Fibroblast of lung (primary cell): ENCODE measurements around the gene UBTF.

ENCODE experiments used
- EZH2 ChIP-seq: IDR thresholded peaks from 2 replicates; pipeline ENCODE4 v1.5.1; 2012; ENCODE audit warnings: low read length, control low read depth, mild to moderate bottlenecking; ENCODE audit errors: missing control alignments
- TF ChIP-seq, protein P1 (sequence below), 2 donors: IDR thresholded peaks in 1 of 2; conservative IDR thresholded peaks in 1 of 2; 1 replicate in 1 of 2; 2 replicates in 1 of 2; pipeline ENCODE4 v1.5.1; 2011 to 2012; ENCODE audit warnings: low read length in 2 of 2, control low read depth in 1 of 2, inconsistent platforms in 1 of 2, low read depth in 1 of 2, mild to moderate bottlenecking in 1 of 2

DNA sequence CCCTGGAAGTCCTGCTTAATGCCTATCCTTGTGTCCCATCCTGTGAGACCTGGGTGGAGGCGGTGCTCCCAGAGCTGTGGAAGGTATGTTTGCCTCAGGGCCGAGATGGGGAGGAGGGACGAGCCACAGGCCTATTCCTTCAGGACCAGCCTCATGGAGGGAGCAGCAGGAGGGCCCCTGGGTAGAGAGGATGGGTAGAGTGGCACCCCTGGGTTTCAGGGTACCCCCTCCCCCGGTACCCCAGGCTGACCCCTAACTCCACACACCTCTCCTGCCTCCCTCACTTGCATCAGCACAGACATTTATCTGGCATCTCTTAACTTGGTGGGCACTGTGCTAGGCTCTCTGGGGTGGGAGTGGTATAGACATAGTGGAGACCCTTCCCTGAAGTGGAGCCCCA lies 41.8 kb downstream of the UBTF start:
- TF ChIP-seq, protein P1, sequence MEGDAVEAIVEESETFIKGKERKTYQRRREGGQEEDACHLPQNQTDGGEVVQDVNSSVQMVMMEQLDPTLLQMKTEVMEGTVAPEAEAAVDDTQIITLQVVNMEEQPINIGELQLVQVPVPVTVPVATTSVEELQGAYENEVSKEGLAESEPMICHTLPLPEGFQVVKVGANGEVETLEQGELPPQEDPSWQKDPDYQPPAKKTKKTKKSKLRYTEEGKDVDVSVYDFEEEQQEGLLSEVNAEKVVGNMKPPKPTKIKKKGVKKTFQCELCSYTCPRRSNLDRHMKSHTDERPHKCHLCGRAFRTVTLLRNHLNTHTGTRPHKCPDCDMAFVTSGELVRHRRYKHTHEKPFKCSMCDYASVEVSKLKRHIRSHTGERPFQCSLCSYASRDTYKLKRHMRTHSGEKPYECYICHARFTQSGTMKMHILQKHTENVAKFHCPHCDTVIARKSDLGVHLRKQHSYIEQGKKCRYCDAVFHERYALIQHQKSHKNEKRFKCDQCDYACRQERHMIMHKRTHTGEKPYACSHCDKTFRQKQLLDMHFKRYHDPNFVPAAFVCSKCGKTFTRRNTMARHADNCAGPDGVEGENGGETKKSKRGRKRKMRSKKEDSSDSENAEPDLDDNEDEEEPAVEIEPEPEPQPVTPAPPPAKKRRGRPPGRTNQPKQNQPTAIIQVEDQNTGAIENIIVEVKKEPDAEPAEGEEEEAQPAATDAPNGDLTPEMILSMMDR (conservative IDR thresholded peaks at IDR 0.05 in 1 of 2, IDR thresholded peaks at IDR 0.05 in 1 of 2; ENCODE audit: low read depth in 1 of 2, low read length in 2 of 2), result no peak
- no peak for TF ChIP-seq EZH2
